ENCODE results near the gene GFRA1. TPM values are rescaled to one million over a fixed set of nuclear protein-coding genes. Genes with fewer than 3 reads are reported as not detected.

The GFRA1 gene
- total RNA-seq, 1 donor from 2014 or later, result 122 TPM

- DNase-seq, result no peak
Observed at GRCh38 chr10:116158036-116158435, 115.0 kb downstream of the GFRA1 start.

- DNase-seq, result no peak
Observed at GRCh38 chr10:116157485-116157884, 115.5 kb downstream of the GFRA1 start.

- no peak for DNase-seq
Observed at GRCh38 chr10:116156819-116157218, 116.2 kb downstream of the GFRA1 start.

GRCh38 chr10:116155191-116155590 lies 117.8 kb downstream of the GFRA1 start:
- peak; percentile 47 for DNase-seq

DNA sequence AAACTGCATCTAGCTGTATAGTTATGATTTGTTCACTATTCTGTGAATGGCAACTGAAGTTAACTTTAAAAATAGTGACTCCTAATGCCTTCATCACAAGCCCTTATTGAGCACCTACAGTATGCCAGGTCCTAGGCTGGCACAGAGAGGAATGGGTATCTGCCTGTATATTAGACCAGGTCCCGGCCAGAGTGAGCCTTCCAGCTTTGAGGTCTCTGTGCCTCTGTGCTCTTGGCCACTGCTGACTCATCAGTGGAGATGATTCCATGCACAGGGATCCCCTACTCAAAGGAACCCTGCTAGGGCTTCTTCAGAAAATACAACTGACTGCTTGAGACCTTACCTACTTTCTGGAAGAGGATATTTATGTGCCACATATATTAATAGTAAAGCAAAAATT lies 118.4 kb downstream of the GFRA1 start:
- no peak for DNase-seq

GRCh38 chr10:116151076-116151475 lies 121.9 kb downstream of the GFRA1 start:
- DNase-seq, result no peak

GRCh38 chr10:116150606-116151005 lies 122.4 kb downstream of the GFRA1 start:
- DNase-seq, result no peak

DNA sequence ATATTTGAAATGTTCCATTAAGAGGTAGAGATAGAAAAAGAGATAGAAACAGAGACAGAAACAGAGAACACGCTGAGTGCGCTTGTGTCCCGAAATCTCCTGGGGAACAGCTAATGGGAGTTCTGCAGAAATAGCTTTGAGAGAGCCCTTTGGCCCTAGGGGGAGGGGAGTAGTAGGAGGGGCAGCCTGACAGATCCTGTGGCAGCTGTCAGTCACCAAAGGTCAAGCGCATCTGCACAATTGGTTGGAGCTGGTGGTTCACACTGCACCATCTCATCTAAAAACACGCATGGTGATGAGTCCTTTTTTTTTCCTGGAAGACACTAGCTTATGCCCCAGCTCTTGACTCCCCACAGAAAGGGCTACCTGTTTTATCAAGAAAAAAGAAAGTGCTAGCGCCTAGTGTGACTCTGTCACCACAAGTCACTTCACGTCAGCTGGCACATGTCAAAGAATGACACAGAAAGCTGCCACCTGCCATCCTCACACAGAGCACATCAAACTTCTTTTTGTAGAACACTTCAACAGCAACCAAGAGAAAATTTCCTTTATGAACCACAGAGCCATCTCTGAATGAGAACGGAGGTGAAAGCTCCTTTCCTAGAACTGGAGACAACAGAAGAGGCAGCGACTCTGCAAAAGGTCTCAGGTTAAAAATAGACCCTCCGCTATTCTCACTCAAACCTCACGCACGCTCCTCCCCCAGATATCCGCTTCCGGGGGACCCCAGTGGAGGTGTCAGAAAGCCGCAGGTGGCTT lies 125.7 kb downstream of the GFRA1 start:
- no peak for DNase-seq

DNA sequence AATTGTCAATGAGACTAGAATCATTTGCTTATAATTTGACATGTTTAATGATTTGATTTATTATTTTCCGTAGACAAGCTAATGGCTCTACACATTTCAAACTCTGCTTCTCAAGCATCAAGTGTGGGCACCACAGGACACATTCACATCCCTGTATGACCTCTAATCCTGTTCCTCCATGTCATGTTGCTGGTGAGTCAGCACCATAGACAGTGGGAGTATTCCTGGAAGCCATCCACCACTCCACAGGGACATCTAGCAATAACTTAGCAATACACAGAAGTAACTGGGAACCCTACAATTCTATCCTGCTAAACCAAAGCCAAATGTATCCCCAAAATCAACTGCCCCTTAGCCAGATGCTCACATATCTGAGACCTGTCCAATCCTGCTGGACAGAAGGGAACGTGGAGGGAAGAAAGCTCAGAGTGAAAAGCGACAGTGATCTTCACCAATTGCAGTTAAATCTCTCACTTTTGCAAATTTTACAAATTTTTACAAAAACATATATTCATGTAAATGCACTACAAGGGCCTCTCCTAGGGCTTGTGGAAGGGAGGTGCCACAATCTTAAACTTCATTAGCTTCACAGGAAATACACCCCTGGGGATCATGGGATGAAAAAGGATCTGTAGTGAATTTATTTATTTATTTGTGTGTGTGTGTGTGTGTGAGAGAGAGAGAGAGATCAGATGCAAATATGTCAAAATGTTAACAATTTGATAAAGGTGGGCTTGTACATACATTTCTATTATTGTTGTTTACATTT lies 126.5 kb downstream of the GFRA1 start:
- no peak for DNase-seq

- no peak for DNase-seq
Observed at GRCh38 chr10:116143673-116144222, 129.3 kb downstream of the GFRA1 start.

GRCh38 chr10:116141855-116142254 lies 131.2 kb downstream of the GFRA1 start:
- no peak for DNase-seq

DNA sequence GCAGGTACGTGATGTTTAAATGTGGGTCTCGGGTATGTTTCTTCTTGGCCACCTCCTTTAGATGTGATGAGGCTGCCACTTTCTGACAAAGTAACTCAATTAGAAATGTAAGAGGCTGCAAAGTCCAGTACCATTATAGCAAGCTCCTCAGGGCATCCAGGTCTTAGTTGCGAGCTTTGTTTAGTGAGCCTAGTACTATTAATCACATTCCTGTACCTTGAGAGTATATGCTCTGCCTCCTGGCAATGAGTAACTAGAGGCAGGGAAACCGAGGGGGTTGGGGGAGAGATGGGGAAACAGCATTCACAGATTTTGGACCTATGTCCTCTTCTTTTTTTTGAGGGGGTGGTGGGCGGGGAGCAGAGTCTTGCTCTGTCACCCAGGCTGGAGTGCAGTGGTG lies 131.8 kb downstream of the GFRA1 start:
- DNase-seq, result no peak

DNA sequence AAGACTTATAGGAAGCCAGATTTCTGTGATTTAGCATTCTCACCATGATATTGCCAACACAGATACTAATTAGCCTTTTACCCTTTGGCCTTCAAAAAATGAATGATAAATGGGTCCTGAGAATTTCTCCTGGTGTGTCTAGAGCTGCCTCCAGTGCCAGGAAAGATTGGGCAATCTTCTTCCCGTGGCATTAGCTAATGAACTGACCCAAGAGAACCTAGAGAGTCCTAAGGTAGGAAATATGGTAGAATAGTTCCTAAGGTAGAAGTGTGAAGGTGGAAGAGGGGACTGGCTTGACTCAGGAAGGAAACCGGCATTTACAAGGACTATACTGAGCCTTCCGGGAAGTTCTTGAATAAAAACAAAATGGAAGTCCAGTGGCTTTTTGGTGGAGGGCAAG lies 133.1 kb downstream of the GFRA1 start:
- no peak for DNase-seq

DNA sequence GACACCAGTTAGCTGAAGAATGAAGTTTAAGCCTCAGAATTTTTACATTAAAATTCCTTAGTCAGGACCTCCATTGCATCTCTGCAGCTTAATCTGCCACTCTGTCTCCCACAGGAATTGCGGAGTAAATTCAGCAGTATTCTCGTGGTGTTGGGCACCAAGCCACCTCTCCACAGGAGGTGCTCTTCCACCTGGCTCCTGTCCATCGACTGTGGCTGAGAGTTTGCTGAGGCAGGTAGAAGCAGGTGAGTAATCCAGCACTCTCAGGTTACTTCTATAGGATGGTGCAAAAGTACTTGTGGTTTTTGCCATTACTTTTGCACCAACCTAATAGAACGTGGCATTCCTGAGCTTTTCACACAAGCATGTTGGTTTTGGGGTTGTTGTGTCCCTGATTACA lies 134.1 kb downstream of the GFRA1 start:
- DNase-seq, result no peak

DNA sequence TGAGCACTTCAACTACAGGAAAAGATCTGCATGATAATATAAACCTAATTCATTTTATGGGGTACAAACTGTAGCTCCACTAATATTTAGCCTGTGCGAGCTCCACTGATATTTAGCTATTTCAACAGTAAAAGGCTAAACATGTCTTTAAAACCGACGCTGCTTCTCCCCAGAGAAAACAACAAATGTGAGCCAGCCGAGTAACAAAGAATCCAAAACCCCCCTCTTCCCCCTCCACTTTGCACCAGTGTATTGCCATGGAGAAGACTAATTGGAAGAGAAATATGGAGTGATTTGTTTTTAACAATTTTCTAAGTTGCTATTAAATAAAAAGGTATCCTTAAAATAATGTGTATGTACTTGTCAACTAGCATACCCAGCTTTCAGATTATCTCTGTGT lies 136.7 kb downstream of the GFRA1 start:
- no peak for DNase-seq

DNA sequence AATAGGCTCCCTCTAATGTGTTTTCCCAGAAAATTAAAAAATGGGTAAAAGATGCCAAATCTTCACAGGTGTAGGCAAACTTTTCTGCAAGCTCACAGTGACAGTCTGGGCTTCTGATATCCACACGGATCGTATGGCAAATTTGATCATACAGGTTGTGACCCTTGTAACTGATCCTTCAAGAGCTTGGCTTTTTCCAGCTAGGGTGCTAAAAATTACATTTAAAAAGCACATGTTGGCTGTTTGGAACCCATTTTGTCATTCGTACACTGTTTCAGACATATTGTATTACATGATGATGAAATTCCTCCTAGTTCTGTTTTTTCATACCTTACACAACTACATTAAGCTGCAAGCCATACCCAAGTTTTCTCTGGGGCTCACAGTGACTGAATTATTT lies 138.7 kb downstream of the GFRA1 start:
- no peak for DNase-seq

- DNase-seq, result no peak
Observed at GRCh38 chr10:116133634-116134033, 139.4 kb downstream of the GFRA1 start.

GRCh38 chr10:116132780-116133399 lies 140.1 kb downstream of the GFRA1 start:
- DNase-seq, result peak; percentile 54

- DNase-seq, result no peak
Observed at GRCh38 chr10:116130006-116130405, 143.0 kb downstream of the GFRA1 start.

DNA sequence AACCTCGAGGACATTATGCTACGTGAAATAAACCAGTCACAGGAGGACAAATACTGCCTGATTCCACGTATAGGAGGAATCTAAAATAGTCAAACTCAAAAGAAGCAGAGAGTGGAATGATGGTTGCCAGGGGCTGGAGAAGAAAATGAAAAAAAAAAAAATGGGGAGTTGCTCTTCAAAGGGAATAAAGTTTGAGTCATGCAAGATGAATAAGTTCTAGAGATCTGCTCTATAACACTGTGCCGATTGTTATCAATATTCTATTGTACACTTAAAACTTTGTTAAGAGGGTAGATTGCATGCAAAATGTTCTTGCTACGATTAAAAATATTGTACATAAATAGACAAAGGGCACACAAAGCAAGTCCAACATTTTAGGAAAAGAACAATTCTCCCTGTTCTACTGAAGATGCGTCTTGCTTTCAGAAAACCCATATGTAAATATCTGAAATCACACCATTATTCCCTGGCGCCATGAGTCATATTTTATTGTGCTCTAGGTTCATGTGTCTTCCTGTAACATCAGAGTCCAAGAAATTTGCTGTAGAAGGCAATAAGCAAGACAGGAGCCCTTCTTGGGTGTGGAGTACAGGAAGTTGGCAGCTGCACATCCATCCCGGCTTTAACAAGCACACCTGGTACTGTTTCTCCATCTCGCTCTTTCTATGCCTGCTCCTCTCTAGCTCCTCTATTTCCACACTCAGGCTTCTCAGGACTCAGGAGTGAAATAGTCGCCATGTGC lies 145.9 kb downstream of the GFRA1 start:
- no peak for DNase-seq

DNA sequence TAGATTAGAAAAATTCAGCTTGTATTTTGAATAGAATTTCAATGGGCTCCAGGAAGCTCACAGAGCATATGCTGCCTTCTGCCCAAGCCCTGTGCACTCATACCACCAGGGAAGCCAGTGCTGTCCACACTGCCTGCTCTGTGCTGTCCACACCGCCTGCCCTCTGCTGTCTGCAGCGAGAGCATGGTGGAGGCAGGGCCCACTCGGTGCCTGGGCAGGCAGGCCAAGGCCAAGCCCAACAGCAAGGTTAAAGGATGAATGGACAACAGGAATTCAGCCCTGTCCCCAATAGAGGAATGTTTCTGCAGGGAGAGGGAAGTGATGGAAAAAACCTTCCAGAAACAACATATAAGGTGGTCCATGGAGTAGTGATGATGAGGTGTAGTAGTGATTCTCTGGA lies 146.8 kb downstream of the GFRA1 start:
- DNase-seq, result no peak

DNA sequence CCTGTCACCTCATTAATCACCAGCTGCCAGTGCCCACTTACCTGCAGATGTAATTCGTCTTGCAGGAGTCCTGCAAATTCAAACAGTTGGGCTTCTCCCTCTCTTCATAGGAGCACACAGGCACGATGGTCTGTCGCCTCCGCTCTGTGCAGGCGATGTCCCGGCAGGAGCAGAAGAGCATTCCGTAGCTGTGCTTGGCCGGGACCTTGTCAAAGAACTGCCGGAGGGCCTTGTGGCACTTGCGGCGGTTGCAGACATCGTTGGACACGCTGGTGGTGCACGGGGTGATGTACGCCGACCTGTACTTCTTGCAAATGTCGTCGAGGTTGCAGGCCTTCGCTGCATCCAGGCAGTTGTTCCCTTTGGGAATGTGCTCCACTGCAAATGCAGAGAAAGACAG lies 147.8 kb downstream of the GFRA1 start:
- no peak for DNase-seq
